Pancreas (tissue), 10 donors: ENCODE results near the gene NKX6-2. TPM values are rescaled to one million over a fixed set of nuclear protein-coding genes. Genes with fewer than 3 reads are reported as not detected.
"Not testable (repeated sequence)": the region's sequence is repeated elsewhere in the genome, so short reads cannot be mapped to it uniquely, and the experiment has no call there.

Experiments used
- ATAC-seq, 4 donors: fragments of 200-7000 bp; cut with Tn5 transposase; one replicate each; pipeline versions ENCODE4 v1.8.0 to v1.9.1; 2020; ENCODE audit warnings: mild to moderate bottlenecking in 4 of 4, moderate library complexity in 4 of 4
- DNase-seq, 6 donors: peaks; one replicate each; pipeline ENCODE4 v3.0.0-alpha.2; 2020
- FAIRE-seq: peaks from 2 replicates; lab custom pipeline; 2012; peaks lifted over from hg19 to GRCh38; lab: Jason Lieb, UNC
- H3K27ac ChIP-seq, 4 donors: fragments of 200-600 bp; sonication (generic); 1 replicate in 3 of 4; 2 replicates in 1 of 4; pipeline versions ENCODE4 v1.5.0 to v1.8.0; 2020
- H3K27me3 ChIP-seq, 4 donors: fragments of 200-600 bp; one replicate each; pipeline ENCODE4 v1.8.0; 2021
- H3K36me3 ChIP-seq, 3 donors: fragments of 200-600 bp; sonication (generic) in 1 of 3; one replicate each; pipeline versions ENCODE4 v1.5.0 to v1.8.0; 2020 to 2021
- H3K4me1 ChIP-seq, 3 donors: fragments of 200-600 bp; one replicate each; pipeline ENCODE4 v1.8.0; 2021
- H3K4me3 ChIP-seq, 4 donors: fragments of 200-600 bp; sonication (generic) in 2 of 4; one replicate each; pipeline versions ENCODE4 v1.5.0 to v1.8.0; 2020 to 2021
- H3K9me3 ChIP-seq, 4 donors: fragments of 200-600 bp; one replicate each; pipeline ENCODE4 v1.8.0; 2021
- WGBS, 2 donors: extraction: QIAGEN DNeasy Blood & Tissue Kit; methylation state at CpG; one replicate each; pipeline ENCODE4 v1.1.7; 2013; 5-methylcytosine and 5-hydroxymethylcytosine counted together
- intact Hi-C, 3 donors: fragments of 100-400 bp; cut with DNase I; formaldehyde crosslinking; loops; one replicate each; pipeline versions ENCODE4 v1.11.1 to v1.14.2; 2022
- polyA plus RNA-seq, 2 donors: library from polyadenylated mRNA; stranded (reverse); fragments of 200-250 nt; gene quantifications; one replicate each; pipeline ENCODE4 v1.2.3, GENCODE V29; 2013
- total RNA-seq, 6 donors: library from RNA; stranded (reverse); fragmentation: NEBNext Ultra II Directional in 4 of 6; extraction: Animal tissue kit (Norgen Biotek cat#: 25700) in 4 of 6; gene quantifications; one replicate each; pipeline versions ENCODE4 v1.2.1 to v1.2.4, GENCODE V29; 2021 to 2023
- TF ChIP-seq, protein P1 (sequence below), 4 donors: fragments of 200-600 bp; sonication (generic) in 3 of 4; IDR thresholded peaks; one replicate each; pipeline versions ENCODE4 v1.5.0 to v1.8.0; 2021; ENCODE audit warnings: antibody characterized with exemption in 4 of 4
- donor health status: healthy with polysubstance abuse.
- donor health status: DM: no; HTN: no; CAD: no; lungs with moderate emphysema.
- donor health status: DM: no; HTN: no; CAD: no.
- donor health status: control.
- donor health status: control.
- donor health status: Bipolar disorder and iron deficiency.
- donor health status: DM: yes; HTN: yes; CAD: no.
- donor health status: DM: no; HTN: no; CAD: no.
- donor health status: DM: no; HTN: no; CAD: no.
- donor health status: DM: yes; HTN: yes; CAD: no.

NKX6-2 gene
- total and polyA plus RNA-seq, 8 donors: 0.09 to 2.3 (median 0.16) TPM; not detected in 3

DNA sequence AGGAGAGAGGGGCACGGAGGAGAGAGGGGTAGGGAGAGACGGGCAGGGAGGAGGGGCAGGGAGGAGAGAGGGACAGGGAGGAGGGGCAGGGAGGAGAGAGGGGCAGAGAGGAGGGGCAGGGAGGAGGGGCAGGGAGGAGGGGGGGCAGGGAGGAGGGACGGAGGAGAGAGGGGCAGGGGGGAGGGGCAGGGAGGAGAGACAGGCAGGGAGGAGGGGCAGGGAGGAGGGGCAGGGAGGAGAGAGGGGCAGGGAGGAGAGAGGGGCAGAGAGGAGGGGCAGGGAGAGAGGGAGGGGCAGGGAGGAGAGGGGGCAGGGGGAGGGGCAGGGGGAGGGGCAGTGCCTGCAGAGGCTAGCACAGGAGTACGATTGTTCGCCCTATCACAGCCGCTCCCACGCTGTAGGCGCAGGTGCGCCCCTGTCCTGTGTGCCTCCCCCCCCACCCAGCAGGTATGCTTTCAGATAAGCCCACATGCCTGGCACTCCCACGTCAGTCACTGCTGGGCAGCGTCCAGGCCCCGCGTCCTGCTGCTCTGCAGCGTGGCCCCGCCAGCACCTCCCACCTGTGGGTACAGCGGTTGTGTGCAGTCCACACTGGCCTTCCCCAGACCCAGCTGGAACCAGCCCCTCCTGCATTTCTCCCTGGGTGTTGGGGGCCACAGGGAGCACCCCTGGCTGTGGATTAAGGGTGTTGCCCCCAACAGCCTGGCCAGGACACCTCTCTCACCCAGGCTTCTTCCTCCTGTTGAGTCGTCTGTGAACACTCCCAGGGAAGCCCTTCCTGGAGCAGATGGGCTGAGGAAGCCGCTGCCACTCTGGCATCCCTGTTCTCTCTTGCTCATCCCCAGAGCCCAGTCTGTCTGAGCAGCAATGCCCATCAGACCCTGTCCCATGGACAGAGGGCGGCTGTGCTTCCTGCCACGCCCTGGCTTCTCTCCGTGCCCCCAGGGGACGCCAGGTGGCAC is 10.8 kb downstream of the NKX6-2 start:
- DNase-seq: peak; percentile 77 to 91 (median 84)
- Histone ChIP-seq H3K9me3 (no peaks in the 10 kb centered on the region), H3K36me3 (peaks cover 0 to 4% (median 0%) of the 10 kb centered on the region in 3 donors), H3K27ac (peak overlapping the region in 2 of 4 donors; percentile 41 to 64), H3K4me3 (no peak overlapping the region), H3K27me3 (no peaks in the 10 kb centered on the region), H3K4me1 (no peaks in the 10 kb centered on the region)
- ATAC-seq: peak; percentile 85 to 95 (median 88)
- intact Hi-C loops: no loop called here
- TF ChIP-seq, protein P1, sequence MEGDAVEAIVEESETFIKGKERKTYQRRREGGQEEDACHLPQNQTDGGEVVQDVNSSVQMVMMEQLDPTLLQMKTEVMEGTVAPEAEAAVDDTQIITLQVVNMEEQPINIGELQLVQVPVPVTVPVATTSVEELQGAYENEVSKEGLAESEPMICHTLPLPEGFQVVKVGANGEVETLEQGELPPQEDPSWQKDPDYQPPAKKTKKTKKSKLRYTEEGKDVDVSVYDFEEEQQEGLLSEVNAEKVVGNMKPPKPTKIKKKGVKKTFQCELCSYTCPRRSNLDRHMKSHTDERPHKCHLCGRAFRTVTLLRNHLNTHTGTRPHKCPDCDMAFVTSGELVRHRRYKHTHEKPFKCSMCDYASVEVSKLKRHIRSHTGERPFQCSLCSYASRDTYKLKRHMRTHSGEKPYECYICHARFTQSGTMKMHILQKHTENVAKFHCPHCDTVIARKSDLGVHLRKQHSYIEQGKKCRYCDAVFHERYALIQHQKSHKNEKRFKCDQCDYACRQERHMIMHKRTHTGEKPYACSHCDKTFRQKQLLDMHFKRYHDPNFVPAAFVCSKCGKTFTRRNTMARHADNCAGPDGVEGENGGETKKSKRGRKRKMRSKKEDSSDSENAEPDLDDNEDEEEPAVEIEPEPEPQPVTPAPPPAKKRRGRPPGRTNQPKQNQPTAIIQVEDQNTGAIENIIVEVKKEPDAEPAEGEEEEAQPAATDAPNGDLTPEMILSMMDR (IDR thresholded peaks at IDR 0.05): no peak
- no peak for FAIRE-seq
- 38 to 43% methylated on average over 13 to 22 of the region's 22 CpGs for WGBS, 2 donors

DNA sequence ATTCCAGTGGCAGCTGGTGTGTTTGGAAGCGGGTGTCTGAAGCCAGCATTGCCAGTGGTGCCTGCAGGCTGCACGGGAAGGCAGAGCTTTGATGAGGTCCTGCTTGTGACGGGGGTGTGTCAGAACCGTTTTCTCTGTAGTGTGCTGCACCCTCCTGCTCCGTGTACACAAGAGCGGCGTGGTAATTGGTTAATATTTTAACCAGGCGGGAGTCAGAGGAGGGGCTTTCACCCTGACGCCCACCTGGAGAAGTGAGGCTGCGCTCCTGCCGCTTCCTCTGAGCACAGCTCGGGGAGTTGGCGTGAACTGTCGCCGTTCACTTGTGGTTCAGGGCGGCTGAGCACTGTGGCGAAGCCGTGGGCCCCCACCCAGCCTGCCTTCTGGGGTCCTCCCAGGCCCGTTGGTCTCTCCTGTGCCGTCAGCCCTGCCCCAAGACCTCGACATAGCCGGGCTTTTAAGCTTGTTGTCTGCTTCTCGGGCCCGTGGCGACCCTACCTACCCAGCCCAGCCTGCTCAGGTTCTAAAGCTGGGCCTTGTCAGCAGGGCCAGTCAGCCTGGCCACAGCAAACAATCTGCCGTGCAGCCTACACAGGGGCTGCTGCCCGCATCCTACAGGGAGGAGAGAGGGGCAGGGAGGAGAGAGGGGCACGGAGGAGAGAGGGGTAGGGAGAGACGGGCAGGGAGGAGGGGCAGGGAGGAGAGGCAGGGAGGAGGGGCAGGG is 11.6 kb downstream of the NKX6-2 start:
- TF ChIP-seq, protein P1 (IDR thresholded peaks at IDR 0.05): no peak
- Histone ChIP-seq H3K9me3 (no peaks in the 10 kb centered on the region), H3K4me1 (no peaks in the 10 kb centered on the region), H3K27ac (peak overlapping the region in 2 of 4 donors; percentile 19 to 22), H3K27me3 (no peaks in the 10 kb centered on the region), H3K4me3 (no peak overlapping the region), H3K36me3 (peaks cover 0 to 4% (median 0%) of the 10 kb centered on the region in 3 donors)
- peak in 3 of 4 donors; percentile 8 to 38 (median 18) for ATAC-seq
- FAIRE-seq: no peak
- intact Hi-C loops: no loop called here
- WGBS, 2 donors: 65 to 66% methylated on average over 28 to 29 of the region's 29 CpGs
- DNase-seq: no peak

GRCh38 chr10:132772816-132773215 is 13.1 kb downstream of the NKX6-2 start:
- H3K4me3 ChIP-seq, H3K27me3 ChIP-seq, ATAC-seq, H3K27ac ChIP-seq, H3K4me1 ChIP-seq, DNase-seq, H3K9me3 ChIP-seq, H3K36me3 ChIP-seq, FAIRE-seq, intact Hi-C loops: not testable (repeated sequence)
- 94 to 99% methylated on average over 16 to 20 of the region's 25 CpGs for WGBS, 2 donors

DNA sequence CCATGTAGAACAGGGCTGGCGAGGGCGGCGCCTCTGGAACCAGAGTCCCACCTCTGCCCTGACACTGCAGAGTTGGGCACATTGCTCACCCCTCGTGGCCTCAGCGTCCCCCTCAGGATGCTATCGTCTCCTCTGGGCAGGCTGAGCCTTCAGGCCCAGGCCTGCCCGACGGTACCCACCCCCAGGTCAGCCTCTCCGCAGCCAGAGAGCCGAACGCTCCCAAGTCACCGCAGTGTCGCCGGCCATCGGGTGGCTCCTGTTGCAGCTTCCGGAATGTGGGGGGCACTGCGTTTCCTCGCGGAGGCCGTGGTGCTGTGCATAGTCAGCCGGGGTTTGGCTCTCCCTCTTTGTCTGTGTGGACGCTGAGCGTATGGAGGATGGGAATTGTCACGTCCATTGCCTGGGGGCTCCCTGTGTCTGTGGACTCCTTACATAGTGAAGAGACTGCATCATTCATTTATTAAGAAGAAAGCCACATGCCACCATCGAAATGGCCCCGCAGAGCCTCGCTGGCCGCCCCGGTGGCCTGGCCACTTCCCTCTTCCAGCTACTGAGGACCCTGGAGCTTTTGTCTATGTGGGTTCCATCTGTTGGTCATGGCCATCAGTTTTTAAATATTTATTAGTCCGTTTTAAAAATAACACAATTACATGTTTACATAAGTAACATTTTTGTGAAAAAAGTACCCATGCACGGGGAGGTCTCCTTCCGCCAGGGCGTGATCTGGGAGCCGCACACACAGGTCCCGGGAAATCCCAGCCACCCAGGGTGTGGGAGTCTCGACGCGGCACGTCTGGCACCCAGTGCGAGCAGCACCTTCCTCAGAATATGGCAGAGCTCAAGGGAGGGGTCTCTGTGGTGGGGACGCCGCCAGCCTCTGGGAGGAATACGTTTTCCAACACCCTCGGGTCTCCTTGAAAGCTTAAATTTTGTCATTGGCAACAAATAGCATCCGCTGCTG is 15.6 kb downstream of the NKX6-2 start:
- no peak overlapping the region for H3K27ac ChIP-seq
- TF ChIP-seq, protein P1 (IDR thresholded peaks at IDR 0.05): no peak
- H3K4me3 ChIP-seq: no peak overlapping the region
- no peak for FAIRE-seq
- H3K4me1 ChIP-seq: no peaks in the 10 kb centered on the region
- intact Hi-C loops: no loop called here
- no peaks in the 10 kb centered on the region for H3K9me3 ChIP-seq
- no peak for DNase-seq
- no peak for ATAC-seq
- WGBS, 2 donors: 96% methylated on average over 43 to 45 of the region's 45 CpGs
- H3K27me3 ChIP-seq: no peaks in the 10 kb centered on the region
- H3K36me3 ChIP-seq: no peaks in the 10 kb centered on the region
